GM13977 (cell line): ENCODE data around the gene SPATA6L.

Experiments used
- DNase-seq: peaks from one replicate; pipeline ENCODE4 v3.0.0; 2012; ENCODE audit warnings: low spot score
- CTCF ChIP-seq: IDR thresholded peaks from 2 replicates; pipeline ENCODE4 v1.5.1; 2012; ENCODE audit warnings: mild to moderate bottlenecking, control low read depth; ENCODE audit not compliant: insufficient read depth; ENCODE audit errors: extremely low read depth, missing control alignments
- in situ Hi-C: fragments of 300-500 bp; cut with MboI; formaldehyde crosslinking; loops from one replicate; pipeline ENCODE4 v1.12.0; 2022; ENCODE audit warnings: low sequenced_read_pairs, low pct_unique_long_range_greater_than_20kb, mixed read lengths, inconsistent platforms; ENCODE audit not compliant: unreplicated experiment

SPATA6L gene

DNA sequence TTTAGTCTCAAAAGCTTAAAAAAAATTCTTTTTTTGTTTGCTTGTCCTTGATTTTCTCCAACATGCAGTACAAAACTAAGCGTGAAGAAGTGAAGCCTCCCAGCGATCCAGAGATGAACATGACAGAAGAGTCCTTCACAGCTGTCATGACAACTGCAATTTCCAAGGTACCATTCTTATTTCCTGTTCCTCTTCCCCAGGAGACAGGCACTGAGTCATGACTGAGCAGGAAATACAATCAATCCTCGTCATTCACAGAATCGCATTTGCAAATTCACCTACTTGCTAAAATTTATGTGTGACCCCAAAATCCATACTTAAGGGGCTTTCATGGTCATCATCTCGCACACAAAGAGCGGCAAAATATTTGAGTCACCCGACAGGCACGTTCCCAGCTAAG lies 98.7 kb downstream of the SPATA6L start:
- no peak for TF ChIP-seq CTCF
- in situ Hi-C loops = no loop called here
- no peak for DNase-seq

DNA sequence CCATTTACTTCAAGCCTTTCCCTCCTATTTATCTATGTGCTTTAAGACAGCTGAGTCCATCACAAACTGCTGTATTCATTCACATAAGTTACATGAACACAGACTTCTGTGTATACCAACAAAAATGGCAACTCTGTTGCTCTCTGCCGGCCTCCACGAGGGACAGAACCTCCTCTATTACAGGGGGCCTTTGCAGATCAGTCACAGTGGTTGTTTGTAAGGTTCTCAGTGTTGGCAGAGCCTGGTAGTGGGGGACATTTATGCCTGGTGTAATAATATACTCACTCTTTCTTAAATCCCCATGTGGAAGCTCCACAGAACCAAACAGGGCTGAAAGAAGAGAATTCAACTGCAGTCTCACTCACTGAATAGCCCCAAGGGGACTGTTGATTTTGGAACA lies 99.5 kb downstream of the SPATA6L start:
- in situ Hi-C loops = no loop called here
- no peak for DNase-seq
- TF ChIP-seq CTCF = no peak

GRCh38 chr9:4563105-4563504 lies 103.2 kb downstream of the SPATA6L start:
- no peak for DNase-seq
- in situ Hi-C loops = no loop called here
- TF ChIP-seq CTCF = no peak

DNA sequence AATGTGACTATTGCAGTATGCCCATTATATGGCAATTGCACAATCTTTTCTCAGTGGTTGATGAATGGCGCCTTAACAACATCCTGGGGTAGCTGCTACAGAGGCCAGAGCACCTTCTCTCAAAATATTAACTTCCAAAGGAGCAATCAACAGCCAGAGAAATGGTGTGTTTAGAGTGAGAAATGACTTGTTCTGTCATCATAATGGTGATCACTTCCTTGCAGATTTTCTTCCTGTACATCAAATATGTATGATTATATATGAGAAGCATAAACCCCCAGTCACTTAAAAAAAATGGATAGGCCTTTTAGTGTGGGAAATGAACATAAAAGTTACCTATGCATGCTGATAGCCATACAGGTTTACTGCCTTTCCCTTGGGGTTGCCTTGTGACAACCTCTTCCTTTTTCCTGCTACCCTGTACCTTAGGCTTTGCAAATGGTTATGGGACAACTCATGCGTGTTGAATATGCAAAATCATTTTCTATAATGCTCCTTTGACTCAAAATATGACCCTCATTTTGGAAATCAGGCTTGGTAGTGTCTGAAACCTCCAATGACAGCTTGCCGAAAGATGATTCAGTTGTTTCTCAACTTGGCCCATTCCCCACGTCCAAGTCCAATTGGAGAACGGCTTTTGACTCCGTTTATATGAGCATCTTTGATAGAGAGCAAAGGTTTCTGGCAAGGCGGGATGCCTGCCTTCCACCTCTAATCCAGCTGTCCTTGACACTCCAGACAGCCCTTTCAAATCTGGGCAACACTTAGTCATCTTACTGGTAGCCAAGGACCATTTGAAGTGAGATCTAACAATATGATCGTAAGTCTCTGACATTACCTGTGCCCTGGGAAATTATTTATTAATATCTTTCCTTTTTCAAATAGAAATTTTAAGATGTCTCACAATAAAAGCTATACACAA lies 106.8 kb downstream of the SPATA6L start:
- TF ChIP-seq CTCF = no peak
- DNase-seq = peak; percentile 28
- in situ Hi-C loops = no loop called here

GRCh38 chr9:4558371-4558998 lies 107.8 kb downstream of the SPATA6L start:
- no peak for DNase-seq
- in situ Hi-C loops = no loop called here

DNA sequence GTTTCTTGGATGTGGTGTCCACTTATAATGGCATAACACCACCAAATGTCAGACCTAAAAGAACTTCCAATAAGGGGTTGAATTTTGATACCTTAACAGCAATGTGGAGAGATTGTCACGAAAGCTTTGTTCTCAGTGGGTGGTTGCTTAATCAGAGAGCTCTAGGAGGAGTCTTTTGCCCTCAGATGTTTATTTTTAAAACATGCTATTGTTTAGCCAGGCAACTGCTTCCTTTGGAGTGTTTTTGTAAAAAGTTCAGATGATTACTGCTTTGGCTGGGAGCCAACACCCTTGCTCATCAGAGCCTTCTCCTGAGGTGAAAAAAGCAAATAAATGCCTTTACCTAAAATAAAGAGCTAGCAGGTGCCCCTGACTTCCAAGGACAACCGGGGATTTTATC lies 111.0 kb downstream of the SPATA6L start:
- in situ Hi-C loops = no loop called here
- DNase-seq = no peak
- TF ChIP-seq CTCF = no peak

More at GRCh38 chr9:4558371-4558998, 107.8 kb downstream of the SPATA6L start:
- no peak for TF ChIP-seq CTCF
